ENCODE data around the gene UGCG.

- TF ChIP-seq, protein P1, sequence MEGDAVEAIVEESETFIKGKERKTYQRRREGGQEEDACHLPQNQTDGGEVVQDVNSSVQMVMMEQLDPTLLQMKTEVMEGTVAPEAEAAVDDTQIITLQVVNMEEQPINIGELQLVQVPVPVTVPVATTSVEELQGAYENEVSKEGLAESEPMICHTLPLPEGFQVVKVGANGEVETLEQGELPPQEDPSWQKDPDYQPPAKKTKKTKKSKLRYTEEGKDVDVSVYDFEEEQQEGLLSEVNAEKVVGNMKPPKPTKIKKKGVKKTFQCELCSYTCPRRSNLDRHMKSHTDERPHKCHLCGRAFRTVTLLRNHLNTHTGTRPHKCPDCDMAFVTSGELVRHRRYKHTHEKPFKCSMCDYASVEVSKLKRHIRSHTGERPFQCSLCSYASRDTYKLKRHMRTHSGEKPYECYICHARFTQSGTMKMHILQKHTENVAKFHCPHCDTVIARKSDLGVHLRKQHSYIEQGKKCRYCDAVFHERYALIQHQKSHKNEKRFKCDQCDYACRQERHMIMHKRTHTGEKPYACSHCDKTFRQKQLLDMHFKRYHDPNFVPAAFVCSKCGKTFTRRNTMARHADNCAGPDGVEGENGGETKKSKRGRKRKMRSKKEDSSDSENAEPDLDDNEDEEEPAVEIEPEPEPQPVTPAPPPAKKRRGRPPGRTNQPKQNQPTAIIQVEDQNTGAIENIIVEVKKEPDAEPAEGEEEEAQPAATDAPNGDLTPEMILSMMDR (IDR thresholded peaks at IDR 0.05) = peak; percentile 40
- no peak for TF ChIP-seq ZFX (IDR thresholded peaks at IDR 0.05; ENCODE audit: borderline replicate concordance)
Measured at GRCh38 chr9:111896942-111897600, 457 bp downstream of the UGCG start.
